CD4-positive, alpha-beta T cell treated with Interleukin-15 for 1 hour (primary cell): ENCODE results near the gene ABCA7.

Experiments
- DNase-seq: peaks from one replicate; pipeline ENCODE4 v3.0.0-alpha.2; 2020

The ABCA7 gene

GRCh38 chr19:1091544-1092175, 51.8 kb downstream of the ABCA7 start:
- DNase-seq: no peak

- DNase-seq: no peak
These were observed 53.4 kb downstream of the ABCA7 start for GRCh38 chr19:1093330-1093729.

- DNase-seq: no peak
These were observed 54.1 kb downstream of the ABCA7 start for GRCh38 chr19:1093811-1094553.

- no peak for DNase-seq
These were observed 54.7 kb downstream of the ABCA7 start for GRCh38 chr19:1094655-1094977.

GRCh38 chr19:1094978-1095701, 55.2 kb downstream of the ABCA7 start, which contains the start of gene POLR2E:
POLR2E (minus strand) TSS chr19:1095375; CDS start chr19:1095315, 60 bp downstream.
- DNase-seq: peak; percentile 97

GRCh38 chr19:1097810-1098176, 57.9 kb downstream of the ABCA7 start:
- no peak for DNase-seq

GRCh38 chr19:1098177-1099051, 58.5 kb downstream of the ABCA7 start:
- DNase-seq: no peak

GRCh38 chr19:1101337-1101698, 61.4 kb downstream of the ABCA7 start:
- DNase-seq: peak; percentile 32

GRCh38 chr19:1102407-1103131, 62.7 kb downstream of the ABCA7 start:
- peak; percentile 33 for DNase-seq

- DNase-seq: no peak
These were observed 63.3 kb downstream of the ABCA7 start for GRCh38 chr19:1103132-1103707.

- peak; percentile 99 for DNase-seq
These were observed 63.9 kb downstream of the ABCA7 start, which contains the start of gene GPX4 for GRCh38 chr19:1103708-1104310. GPX4 (plus strand) TSS chr19:1103994; CDS start chr19:1104044, 50 bp downstream.

GRCh38 chr19:1104311-1105007, 64.6 kb downstream of the ABCA7 start:
- peak; percentile 82 for DNase-seq

GRCh38 chr19:1105008-1105872, 65.3 kb downstream of the ABCA7 start:
- DNase-seq: no peak

GRCh38 chr19:1105873-1106840, 66.2 kb downstream of the ABCA7 start:
- DNase-seq: no peak

GRCh38 chr19:1106841-1107660, 67.1 kb downstream of the ABCA7 start:
- DNase-seq: no peak

GRCh38 chr19:1107661-1108261, 67.9 kb downstream of the ABCA7 start:
- DNase-seq: no peak
